HL-60 (cell line): ENCODE data around the gene EPS8L3.

ENCODE experiments used
- DNase-seq, 2 experiments: peaks; one replicate each; pipeline ENCODE4 v3.0.0-alpha.2; 2010 to 2020; ENCODE audit warnings: low read depth in 1 of 2, low spot score in 1 of 2
- H3K27ac ChIP-seq: fragments of 250-450 bp; sonication (Bioruptor Pico); replicated peaks from 2 replicates; pipeline ENCODE4 v1.5.1; 2020; ENCODE audit warnings: mild to moderate bottlenecking, moderate library complexity
- H3K27me3 ChIP-seq: fragments of 250-450 bp; sonication (Bioruptor Pico); 2 replicates; pipeline ENCODE4 v1.5.1; 2021; ENCODE audit warnings: mild to moderate bottlenecking, moderate library complexity; ENCODE audit not compliant: insufficient read depth, poor library complexity, severe bottlenecking
- H3K4me3 ChIP-seq: replicated peaks from 2 replicates; pipeline ENCODE4 v1.5.1; 2011; ENCODE audit warnings: mild to moderate bottlenecking, control low read depth, low read length; ENCODE audit not compliant: insufficient read depth
- GABPA ChIP-seq: IDR thresholded peaks from 2 replicates; pipeline ENCODE4 v1.6.1; 2012; ENCODE audit warnings: low read depth
- POLR2AphosphoS5 ChIP-seq: IDR thresholded peaks from 2 replicates; pipeline ENCODE4 v1.6.1; 2012; ENCODE audit warnings: low read depth
- REST ChIP-seq: IDR thresholded peaks from 2 replicates; pipeline ENCODE4 v1.6.1; 2012; ENCODE audit warnings: low read depth; ENCODE audit not compliant: insufficient replicate concordance
- SPI1 ChIP-seq: IDR thresholded peaks from 2 replicates; pipeline ENCODE4 v1.6.1; 2012; ENCODE audit warnings: low read depth, mild to moderate bottlenecking, borderline replicate concordance
- TF ChIP-seq, protein P1 (sequence below): IDR thresholded peaks from one replicate; pipeline ENCODE4 v1.5.1; 2011; ENCODE audit warnings: low read length, control low read depth, inconsistent platforms; ENCODE audit not compliant: insufficient read depth

The EPS8L3 gene

DNA sequence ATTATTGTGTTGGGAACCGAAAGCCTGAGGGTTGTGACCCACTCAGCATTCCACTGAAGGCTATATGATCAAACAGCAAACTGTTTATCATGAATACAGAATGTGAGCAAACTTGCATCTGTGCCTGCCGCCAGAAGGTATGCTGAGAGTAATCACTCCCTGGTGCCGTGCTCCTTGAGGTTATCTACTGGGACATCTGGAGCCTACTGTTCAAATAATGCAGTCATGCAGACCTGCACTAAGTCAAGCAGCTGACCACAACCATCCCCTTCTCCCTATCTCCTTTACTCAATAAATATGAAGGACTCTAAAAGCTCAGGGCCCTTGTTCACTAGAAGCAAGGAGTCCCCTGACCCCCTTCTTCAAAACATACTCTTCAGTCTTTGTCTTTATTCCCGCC lies 38.2 kb downstream of the EPS8L3 start:
- DNase-seq, result no peak
- Histone ChIP-seq H3K27me3 (no peaks in the 10 kb centered on the region), H3K4me3 (no peak overlapping the region), H3K27ac (no peak overlapping the region)
- TF ChIP-seq REST (no peak), POLR2AphosphoS5 (no peak), GABPA (no peak), SPI1 (no peak)
- TF ChIP-seq, protein P1, sequence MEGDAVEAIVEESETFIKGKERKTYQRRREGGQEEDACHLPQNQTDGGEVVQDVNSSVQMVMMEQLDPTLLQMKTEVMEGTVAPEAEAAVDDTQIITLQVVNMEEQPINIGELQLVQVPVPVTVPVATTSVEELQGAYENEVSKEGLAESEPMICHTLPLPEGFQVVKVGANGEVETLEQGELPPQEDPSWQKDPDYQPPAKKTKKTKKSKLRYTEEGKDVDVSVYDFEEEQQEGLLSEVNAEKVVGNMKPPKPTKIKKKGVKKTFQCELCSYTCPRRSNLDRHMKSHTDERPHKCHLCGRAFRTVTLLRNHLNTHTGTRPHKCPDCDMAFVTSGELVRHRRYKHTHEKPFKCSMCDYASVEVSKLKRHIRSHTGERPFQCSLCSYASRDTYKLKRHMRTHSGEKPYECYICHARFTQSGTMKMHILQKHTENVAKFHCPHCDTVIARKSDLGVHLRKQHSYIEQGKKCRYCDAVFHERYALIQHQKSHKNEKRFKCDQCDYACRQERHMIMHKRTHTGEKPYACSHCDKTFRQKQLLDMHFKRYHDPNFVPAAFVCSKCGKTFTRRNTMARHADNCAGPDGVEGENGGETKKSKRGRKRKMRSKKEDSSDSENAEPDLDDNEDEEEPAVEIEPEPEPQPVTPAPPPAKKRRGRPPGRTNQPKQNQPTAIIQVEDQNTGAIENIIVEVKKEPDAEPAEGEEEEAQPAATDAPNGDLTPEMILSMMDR, result no peak

DNA sequence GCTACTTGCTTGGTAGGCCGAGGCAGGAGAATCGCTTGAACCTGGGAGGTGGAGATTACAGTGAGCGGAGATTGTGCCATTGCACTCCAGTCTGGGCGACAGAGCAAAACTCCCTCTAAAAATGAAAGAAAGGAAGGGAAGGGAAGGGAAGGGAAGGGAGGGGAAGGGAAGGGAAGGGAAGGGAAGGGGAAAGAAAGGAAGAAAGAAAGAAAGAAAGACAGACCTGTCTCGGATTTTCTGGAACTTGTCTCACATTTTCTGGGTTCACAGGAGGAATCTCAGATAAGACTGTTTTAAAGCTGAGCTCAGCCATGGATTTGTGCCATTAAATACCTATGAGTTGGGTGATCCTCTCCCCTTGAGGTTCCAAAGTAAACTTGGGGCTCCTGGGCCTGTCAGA lies 38.8 kb downstream of the EPS8L3 start:
- no peak overlapping the region for H3K27ac ChIP-seq
- no peaks in the 10 kb centered on the region for H3K27me3 ChIP-seq
- no peak for DNase-seq
- H3K4me3 ChIP-seq, result no peak overlapping the region
- TF ChIP-seq SPI1, result no peak
- no peak for TF ChIP-seq POLR2AphosphoS5
- TF ChIP-seq, protein P1, result no peak
- no peak for TF ChIP-seq GABPA
- no peak for TF ChIP-seq REST

- Histone ChIP-seq H3K27me3 (no peaks in the 10 kb centered on the region), H3K27ac (no peak overlapping the region), H3K4me3 (no peak overlapping the region)
- no peak for DNase-seq
- TF ChIP-seq SPI1 (no peak), GABPA (no peak), POLR2AphosphoS5 (no peak), REST (no peak)
- TF ChIP-seq, protein P1, result no peak
Measured at GRCh38 chr1:109722908-109723691, 40.6 kb downstream of the EPS8L3 start.
